ENCODE data around the gene DDAH2. TPM values are rescaled to one million over a fixed set of nuclear protein-coding genes. Genes with fewer than 3 reads are reported as not detected.

DDAH2 gene
- total RNA-seq, 1 donor from 2014 or later: 87.4 TPM

GRCh38 chr6:31732029-31732428 is 2.9 kb upstream of the DDAH2 start:
- no peak for DNase-seq (ENCODE audit: low spot score)

GRCh38 chr6:31730631-31731086 is 1.6 kb upstream of the DDAH2 start:
- no peak for DNase-seq (ENCODE audit: low spot score)

DNA sequence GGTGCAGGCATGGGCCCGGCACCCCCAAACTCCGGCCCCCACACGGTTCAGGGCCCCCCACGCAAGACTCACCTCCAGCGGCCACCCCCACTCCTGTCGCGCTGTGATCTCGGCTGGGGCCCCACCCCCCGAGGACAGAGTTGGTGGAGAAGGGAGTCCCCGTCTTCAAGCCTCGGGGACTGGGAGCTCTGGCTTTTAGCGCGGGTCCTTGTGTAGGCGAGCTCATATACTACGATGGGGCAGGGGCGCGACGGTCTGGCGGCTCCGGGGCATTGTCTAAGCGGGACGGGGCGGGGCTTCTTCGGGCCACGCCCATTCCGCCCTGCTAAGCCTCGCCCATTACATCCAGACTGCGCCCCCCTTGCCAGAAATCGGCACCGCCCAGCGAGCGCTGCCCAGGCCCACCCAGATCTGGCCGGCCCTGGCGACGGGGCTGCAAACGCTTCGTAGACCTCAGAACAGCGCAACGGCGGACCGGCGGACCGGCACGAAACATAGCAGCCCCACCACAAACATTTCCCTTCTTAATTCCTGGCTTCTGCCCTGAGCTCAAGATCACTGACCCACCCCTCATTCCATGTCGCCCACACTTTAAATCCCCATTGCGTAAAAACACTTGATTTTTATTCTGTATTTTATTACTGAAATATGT is 1.0 kb upstream of the DDAH2 start:
- DNase-seq (ENCODE audit: low spot score): peak; percentile 94

GRCh38 chr6:31729515-31729978 is 448 bp upstream of the DDAH2 start:
- peak; percentile 97 for DNase-seq (ENCODE audit: low spot score)

DNA sequence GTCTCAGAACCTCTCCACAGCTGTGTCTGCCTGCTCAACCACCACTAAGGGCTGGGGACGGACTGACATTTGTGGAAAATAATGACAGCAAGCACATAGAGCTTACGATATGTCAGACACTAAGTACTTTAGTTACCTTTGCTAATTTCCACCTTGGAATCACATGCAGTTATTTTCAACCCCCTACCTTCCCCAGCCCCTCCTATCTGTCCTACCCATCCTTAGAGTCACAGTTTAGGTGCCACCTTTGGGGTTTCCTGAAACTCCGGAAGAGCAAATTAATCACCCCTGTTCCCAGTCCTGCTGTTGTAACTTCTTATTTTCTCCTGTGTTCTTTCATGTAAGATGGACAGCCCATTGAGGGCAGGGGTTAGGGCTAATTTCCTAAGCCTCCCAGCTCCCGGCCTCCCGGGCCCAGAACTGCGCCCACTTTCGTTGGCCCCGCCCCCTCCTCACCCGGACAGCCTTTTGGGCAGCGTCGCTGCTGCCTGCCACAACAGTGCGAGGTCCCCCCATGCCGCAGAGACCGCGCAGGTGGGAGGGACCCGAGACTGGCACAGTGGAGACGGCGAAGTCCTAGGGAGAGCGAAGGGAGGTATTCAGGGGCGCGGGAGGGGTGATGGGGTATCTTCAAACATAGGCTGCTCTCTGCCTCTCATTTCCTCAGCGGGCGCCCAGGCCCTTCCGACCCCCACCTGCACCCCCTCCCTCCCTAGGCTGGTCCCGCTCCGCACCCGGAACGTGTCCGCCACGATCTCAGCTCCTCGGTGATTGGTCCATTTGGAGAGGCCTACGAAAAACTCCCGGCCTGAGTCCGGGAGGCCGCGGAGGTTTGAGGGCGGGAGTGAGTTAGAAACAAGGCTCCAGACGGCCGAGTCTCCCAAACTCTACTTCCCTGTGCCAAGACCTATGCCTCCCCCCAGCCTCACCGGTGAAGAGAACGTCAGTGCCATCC is 1.1 kb downstream of the DDAH2 start:
- no peak for DNase-seq (ENCODE audit: low spot score)

GRCh38 chr6:31727034-31727716 is 1.9 kb downstream of the DDAH2 start:
- DNase-seq (ENCODE audit: low spot score): no peak

DNA sequence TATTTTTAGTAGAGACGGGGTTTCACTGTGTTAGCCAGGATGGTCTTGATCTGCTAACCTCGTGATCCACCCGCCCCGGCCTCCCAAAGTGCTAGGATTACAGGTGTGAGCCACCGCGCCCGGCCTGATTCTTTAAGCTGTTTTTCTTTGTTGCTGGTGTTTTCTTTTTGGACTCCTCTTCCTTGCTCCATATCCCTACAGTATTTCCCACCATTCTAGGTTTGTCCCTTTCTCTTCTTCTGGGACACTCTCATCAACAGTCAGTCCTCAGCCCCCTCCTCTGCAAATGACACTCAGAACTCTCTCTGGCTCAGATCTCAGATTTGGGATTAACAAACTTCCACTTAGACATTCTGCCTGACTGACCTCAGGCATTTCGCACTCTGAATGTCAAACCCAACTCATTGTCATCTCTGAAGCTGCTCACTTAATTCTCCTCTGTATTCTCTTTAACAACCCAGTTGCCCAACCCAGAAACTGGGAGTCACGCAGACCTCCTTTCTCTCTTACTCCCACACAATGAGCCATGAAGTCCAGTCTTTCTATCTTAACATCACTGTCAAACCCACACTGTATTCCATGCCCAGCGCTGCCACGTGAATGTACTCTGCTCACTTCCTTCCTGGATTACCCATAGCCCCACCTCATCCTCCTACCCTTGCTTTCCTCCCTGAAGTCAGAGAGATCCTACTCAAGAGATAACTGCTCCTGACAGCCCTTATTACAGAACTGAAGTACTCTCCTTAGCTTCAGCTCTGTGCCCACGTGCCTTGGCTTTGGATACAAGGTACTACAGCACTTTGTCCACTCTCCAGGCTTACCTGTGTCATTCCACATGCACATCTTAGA is 3.4 kb downstream of the DDAH2 start:
- DNase-seq (ENCODE audit: low spot score): no peak

DNA sequence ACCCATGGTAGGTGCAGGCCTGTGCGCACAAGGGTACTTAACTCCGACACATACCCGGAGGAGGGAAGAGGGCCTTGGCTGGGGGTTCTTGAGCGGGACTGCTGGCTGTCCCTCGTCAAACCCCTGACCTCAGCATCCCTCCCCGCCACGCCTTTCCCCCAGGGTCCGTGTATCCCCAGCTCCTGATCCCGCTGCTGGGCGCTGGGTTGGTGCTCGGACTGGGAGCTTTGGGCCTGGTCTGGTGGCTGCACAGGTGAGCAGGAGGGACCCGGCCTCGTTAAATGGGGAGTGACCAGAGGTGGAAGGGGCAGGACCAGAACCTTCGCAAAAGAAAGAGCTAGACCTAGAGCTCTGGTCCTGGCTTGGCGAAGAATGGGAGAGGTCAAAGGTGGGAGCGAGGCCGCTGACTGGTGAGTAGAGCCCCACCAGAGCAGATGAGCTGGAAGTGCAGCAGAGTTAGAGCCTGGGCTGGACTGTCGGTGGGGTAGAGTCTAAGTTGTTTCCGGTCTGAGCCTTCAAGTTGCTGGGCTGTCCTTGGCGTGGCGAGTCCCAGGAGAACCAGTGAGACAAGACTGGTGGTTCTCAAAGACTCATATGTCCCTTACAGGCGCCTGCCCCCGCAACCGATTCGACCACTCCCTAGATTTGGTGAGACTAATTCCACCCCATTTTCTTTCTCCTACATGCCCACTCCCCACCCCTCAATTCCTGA is 5.0 kb downstream of the DDAH2 start:
- no peak for DNase-seq (ENCODE audit: low spot score)

DNA sequence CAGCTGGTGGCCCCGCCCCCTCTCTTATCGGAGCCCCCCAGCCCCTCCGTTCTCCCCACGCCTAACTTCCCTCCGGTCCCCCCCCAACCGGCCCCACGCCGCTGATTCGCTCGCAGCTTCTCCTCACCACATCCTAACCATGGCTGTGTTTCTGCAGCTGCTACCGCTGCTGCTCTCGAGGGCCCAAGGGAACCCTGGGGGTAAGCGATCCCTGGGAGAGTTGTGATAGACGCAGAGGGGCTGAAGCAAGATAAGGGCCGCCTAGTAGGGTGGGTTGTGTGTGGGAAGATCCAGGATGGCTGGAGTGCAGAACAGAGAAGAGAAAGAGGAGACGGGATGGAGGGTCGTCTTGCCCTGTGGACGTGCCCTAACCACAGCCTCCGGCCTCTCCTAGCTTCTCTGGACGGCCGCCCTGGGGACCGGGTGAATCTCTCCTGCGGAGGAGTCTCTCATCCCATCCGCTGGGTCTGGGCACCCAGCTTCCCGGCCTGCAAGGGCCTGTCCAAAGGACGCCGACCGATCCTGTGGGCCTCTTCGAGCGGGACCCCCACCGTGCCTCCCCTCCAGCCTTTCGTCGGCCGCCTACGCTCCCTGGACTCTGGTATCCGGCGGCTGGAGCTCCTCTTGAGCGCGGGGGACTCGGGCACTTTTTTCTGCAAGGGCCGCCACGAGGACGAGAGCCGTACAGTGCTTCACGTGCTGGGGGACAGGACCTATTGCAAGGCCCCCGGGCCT is 5.7 kb downstream of the DDAH2 start, which contains the start of gene MPIG6B:
Gene MPIG6B (plus strand): TSS at position 129 of the 735 bp plus-strand sequence. CDS start 11 bp downstream, at position 140.
- DNase-seq (ENCODE audit: low spot score): no peak

DNA sequence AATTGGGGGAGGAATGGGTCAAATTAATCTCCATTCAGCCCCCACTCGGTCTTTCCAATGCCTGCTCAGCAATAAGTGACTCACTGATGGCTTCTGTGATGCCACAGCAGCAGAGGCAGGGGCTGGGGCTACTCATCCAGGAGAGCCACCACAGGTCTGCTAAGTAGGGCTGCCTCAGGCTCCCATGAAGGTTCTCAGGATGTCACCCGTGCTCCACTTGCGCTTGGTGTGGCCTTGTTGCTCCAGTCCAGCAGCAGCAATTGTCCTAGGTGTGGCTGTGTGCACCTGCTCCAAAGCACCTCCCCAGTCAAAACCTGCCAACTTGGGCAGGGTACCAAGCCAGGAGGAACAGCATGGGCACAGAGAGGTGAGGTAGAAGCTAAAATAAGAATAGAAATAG is 6.9 kb downstream of the DDAH2 start:
- DNase-seq (ENCODE audit: low spot score): no peak

- DNase-seq (ENCODE audit: low spot score): no peak
These were observed 7.6 kb downstream of the DDAH2 start, which contains the start of gene LY6G6C for GRCh38 chr6:31721351-31722020. TSS of gene LY6G6C (minus strand) at chr6:31721746. CDS start at chr6:31721679, 67 bp downstream.

DNA sequence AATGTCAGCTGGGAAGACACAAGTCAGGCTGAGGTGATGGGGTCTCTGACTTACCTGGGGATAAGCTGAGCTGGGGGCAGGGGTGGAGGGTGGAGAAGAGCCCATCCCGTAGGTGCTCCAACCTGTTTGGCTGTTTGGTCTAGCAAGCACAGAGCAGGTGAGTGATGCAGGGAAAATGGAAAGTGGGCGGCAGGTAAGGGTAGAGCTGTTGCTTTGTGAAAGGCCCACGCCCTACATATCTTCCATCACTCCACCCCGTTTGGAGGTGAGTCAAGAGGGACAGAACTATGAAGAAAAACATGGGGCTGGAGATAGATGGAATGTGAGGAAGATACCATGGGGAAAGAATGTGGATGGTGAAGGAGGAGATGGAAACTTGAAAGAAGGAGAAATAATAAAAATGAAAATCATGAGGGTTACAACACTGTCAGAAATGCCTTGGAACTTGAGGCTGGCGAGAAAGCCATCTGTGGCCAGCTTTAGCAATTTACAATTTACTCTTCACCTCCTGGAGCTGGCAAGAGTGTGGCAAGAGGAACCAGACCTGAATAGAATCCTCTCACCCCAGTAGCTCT is 8.8 kb downstream of the DDAH2 start:
- no peak for DNase-seq (ENCODE audit: low spot score)

- DNase-seq (ENCODE audit: low spot score): no peak
These were observed 10.1 kb downstream of the DDAH2 start for GRCh38 chr6:31719001-31719400.

GRCh38 chr6:31718265-31718664 is 10.8 kb downstream of the DDAH2 start:
- DNase-seq (ENCODE audit: low spot score): no peak

DNA sequence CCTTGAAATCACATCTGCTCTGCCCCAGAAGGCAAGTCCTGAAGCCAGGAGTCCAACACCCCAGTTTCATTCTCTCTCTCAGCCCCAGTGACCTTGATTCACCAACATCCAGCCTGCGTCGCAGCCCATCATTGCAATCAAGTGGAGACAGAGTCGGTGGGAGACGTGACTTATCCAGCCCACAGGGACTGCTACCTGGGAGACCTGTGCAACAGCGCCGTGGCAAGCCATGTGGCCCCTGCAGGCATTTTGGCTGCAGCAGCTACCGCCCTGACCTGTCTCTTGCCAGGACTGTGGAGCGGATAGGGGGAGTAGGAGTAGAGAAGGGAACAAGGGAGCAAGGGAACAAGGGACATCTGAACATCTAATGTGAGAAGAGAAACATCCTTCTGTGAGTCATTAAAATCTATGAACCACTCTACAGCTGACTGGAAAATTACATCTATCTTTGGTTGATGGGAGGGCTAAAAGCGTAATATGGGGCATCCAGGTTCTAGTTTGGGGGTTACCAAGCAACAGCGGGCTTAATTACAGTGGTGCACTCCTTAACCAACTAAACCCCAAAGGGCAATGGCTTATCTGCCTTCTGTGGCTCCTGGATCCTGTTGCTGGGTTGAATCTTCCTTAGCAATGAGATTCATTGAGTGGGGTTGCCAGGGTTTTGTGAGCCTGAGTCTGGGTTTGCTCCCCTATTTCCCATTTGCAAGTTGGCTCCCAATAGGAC is 11.4 kb downstream of the DDAH2 start:
- DNase-seq (ENCODE audit: low spot score): no peak

DNA sequence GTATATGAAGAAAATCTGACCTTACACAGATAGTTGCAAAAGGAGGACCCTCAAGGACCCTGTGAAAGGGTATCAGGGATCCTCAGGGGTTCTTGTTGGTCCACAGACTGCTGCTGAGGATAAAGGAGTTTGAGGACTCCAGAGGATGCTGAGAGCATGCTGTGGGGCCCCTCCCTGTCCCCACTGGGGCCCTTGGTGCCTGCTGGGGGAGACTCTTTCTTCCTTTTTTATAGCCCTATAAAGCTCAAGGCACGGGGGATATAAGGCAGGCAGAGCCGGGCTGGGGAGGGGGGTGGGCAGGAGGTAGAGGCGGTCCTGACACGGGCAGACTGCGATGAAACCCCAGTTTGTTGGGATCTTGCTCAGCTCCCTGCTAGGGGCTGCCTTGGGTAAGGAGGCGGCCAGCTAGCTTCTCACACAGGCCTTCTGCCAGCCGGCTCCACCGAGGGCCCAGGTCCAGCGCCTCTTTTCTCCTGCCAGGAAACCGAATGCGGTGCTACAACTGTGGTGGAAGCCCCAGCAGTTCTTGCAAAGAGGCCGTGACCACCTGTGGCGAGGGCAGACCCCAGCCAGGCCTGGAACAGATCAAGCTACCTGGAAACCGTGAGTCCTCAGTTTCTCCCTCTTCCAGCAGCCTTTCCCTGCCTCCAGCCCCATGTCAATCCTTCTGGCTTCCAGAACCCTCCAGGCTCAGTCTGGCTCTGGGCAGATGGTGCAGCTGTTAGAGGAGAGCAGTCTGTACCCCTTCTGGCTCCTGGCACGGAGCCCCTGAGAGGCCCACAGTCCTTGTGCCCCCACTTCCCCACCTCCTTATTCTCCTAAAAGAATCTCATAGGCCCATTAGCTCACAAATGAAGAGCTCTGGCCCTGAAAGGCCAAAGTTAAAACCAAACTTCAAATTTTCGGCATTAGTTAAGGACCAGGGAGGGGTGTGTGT is 13.8 kb downstream of the DDAH2 start, which contains the start of gene LY6G6D:
Gene LY6G6D (plus strand): TSS at position 327 of the 937 bp plus-strand sequence. CDS start 8 bp downstream, at position 335.
- DNase-seq (ENCODE audit: low spot score): peak; percentile 71

Data from umbilical cord (tissue), 2 donors.